HUDEP-2 (cell line): ENCODE results near the gene SMPD4.
"Not testable (repeated sequence)": the region's sequence is repeated elsewhere in the genome, so short reads cannot be mapped to it uniquely, and the experiment has no call there.

ENCODE experiments used
- DNase-seq, 76 experiments: peaks; one replicate each; lab custom pipeline; 2025; ENCODE audit not compliant: unreplicated experiment in 76 of 76; lab: John Stamatoyannopoulos, UW

The SMPD4 gene

DNA sequence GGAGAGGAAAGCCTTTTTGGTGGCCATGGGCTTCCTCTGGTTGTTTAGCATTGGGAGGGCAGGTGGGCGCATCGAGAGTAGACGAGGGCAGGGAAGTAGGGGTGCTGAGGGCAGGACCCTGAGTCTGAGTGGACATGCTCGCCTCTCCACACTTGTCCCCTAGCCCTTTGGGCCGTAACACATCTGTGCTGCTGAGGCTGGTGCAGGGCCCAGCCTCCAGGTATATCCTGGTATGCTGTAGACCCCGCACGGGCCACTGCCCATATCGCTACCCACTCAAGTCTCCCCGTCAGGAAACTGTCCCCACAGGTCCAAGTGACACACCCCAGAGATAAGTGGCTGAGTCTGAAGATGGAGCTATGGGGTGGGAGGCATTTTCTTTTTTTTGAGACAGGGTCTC is 22.8 kb downstream of the SMPD4 start:
- DNase-seq: no peak

DNA sequence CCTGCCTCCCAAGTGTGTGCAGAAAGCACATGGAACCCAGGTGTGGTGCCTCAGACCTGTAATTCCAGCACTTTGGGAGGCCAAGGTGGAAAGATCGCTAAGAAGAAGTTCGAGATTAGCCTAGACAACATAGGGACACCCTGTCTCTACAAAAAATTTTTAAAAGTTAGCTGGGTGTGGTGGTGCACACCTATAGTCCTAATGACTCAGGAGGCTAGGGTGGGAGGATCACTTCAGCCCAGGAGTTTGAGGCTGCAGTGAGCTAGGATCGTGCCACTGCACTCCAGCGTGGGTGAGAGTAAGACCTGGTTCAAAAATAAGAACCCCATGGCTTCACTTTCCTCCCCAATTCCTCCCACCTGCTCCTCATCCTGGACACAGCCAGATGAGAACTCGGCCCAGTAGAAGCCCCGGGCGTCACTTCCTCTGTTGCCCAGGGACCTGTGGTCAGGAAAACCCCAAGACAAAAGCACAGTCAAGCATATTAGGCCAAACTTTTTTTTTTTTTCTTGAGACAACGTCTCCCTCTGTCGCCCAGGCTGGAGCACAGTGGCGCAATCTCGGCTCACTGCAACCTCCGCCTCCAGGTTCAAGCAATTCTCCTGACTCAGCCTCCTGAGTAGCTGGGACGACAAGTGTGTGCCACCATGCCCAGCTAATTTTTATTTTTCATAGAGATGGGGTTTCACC is 23.4 kb downstream of the SMPD4 start:
- not testable (repeated sequence) for DNase-seq

DNA sequence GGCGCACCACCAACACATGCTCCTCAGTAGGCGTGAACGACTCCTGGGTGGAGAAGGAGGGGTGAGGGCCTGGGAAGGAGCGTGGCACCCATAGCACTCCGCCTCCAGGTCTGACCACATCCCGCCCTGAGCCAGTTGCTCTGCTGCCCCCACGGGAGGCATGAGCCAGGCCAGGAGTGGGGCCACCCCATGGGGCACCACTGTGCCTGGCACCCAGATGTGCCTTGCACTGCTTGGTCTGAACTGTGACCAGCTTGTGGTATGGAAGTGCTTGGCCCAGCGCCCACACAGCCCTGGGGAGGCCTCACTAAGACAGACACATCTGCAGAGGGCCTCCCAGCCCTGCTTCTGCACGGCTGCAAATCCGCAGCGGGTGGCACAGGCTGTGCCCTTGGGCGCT is 24.0 kb downstream of the SMPD4 start:
- DNase-seq: peak in 43 of 76 experiments; percentile 0 to 66 (median 18)

GRCh38 chr2:130156624-130157004 is 24.8 kb downstream of the SMPD4 start:
- no peak for DNase-seq

- peak in 69 of 76 experiments; percentile 4 to 84 (median 51) for DNase-seq
Observed at GRCh38 chr2:130155956-130156623, 25.3 kb downstream of the SMPD4 start.

GRCh38 chr2:130154773-130155765 is 26.3 kb downstream of the SMPD4 start:
- DNase-seq: no peak

GRCh38 chr2:130154423-130154770 is 27.0 kb downstream of the SMPD4 start:
- DNase-seq: not testable (repeated sequence)

DNA sequence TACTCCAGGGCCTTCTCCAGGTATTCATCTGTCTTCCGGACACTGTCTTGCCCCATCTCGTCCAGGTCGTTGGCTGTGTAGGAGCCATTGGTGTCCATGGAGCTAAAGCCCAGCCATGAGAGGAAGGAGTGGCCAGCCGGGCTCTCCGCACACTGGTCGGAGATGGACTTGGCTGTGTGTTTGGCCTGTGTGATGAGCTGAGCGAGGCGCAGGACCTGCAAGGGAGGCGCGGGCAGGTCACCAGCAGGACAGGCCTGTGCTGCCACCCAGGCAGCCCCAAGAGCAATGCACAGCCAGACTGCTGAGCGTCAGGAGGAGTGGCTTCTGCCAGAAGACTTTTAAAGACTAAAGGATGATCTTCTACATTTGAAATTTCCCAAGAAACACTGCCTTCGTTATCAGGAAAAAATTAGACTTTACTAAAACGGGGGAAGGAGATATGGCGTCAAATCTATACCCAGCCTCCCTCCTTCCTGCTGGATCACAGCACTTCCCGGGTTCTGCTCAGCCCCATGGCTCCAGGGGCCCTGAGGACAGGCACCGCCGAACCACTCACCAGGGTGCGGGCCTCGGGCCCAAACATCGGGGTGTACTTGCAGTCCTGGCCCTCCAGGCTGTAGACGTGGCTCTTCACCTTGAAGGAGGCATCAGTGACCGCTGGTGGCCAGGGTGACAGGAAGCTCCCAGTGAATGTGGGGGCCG is 27.5 kb downstream of the SMPD4 start:
- DNase-seq: not testable (repeated sequence)

- no peak for DNase-seq
Observed at GRCh38 chr2:130152816-130153595, 28.4 kb downstream of the SMPD4 start.

DNA sequence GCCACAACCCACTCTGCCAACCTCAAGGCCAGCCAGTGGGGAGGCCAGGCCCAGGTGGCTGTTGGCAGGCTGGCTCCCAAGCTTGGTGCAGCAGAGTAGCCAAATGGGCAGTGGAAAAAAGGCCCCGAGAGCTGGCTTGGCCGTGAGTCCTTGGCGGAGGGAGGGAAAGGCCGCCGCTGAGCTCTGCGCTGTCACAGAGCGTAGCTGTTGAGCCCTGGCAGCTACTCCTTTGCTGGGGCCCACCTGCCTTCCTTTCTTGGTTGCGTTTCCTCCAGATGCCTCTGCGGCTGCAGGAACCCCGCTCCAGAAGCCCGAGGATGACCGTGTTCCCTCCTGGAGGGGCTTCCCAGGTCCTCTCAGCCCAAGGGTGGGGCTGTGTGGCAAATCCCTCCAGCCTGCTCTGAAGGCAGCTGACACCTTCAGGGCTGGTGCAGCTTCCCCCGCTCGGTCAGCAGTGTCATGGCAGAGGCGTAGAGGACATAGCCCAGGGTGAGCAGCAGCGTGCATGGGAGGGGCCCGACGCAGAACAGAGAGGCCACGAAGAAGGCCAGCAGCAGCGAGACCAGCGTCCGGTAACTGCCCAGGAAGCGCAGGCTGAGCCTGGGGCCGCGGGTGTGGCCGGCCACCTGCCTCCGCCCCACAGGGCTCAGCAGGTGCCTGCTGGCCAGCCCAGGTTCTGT is 29.1 kb downstream of the SMPD4 start:
- not testable (repeated sequence) for DNase-seq

- DNase-seq: not testable (repeated sequence)
Observed at GRCh38 chr2:130151145-130151512, 30.3 kb downstream of the SMPD4 start.

DNA sequence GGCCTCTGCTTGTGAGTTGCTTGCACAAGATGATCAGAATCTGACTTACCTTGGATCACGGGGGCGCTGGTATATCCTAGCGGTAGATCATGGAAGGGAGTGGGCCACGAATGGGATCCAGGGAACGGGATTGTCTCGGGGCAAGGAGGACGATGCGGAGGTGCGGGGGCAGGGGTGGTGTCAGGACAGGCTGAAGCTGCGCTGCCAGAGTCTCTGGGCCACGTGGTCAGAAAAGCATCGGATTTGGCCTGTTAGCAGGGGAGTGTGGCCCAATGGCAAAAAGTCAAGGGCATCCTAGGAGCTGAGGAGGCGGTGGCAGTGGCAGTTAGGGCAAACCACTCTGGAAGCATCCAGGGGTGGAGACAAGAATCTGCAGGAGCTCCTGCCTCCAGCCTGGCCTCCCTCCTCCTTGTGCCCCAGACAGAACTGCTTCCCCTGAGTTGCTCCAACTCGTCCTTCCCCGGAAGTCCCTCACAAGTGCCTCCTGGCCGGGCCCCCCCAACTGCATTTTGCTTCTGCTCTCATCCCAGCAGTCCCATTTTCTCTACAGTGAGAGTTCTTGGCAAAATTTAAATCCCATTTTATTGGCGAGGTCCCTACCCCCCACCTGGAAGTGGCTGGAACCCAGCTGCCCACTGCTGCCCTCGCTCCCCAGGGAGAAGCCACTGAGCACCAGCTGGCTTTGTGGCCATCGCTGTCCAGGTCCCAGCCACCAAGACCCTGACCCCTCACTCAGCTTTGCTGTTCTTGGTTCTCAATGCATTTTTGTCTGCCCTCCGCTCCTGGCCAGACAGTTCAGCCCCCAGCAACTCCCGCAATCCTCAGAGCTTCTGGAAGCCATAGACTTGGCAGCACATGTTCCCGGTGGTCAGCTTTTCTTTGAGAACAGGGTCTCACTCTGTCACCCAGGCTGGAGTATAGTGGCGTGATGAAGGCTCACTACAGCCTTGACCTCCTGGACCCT is 30.9 kb downstream of the SMPD4 start:
- no peak for DNase-seq

DNA sequence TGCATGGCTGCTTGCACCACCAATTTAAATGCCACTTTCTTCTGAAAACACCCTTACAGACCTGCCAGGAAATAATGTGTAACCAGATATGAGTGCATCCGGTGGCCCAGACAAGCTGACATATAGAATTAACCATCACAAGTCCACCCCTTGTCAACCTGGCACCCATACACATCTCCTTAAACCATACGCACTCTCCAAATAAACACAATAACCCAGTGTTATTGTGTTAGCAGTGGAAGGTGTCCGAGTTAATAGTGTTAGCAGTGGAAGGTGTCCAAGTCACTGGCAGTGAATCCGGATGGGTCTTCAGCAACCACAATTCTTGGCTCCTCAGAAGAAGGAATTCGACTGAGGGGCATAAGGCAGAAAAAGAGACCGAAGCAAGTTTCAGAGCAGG is 32.9 kb downstream of the SMPD4 start:
- DNase-seq: not testable (repeated sequence)

DNA sequence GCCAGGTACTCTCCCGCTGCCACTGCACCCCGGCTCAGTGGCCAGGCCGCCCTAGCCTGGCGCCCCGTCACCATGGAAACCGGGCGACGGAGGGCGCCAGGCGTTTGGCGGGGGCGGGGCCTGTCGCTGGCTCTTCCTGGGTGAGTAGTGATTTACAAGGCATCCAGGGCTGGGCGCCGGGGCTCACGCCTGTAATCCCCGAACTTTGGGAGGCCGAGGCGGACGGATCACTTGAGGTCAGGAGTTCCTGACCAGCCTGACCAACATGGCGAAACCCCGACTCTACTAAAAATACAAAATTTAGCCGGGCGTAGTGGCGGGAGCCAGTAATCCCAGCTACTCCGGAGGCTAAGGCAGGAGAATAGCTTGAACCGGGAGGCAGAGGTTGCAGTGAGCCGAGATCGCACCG is 36.4 kb downstream of the SMPD4 start, which contains the start of gene CCDC74B:
Gene CCDC74B, minus strand, starts transcription at position 107 of the 409 bp plus-strand sequence. CDS start 116 bp downstream, outside the sequence.
- peak in 6 of 76 experiments; percentile 3 to 28 (median 10) for DNase-seq

GRCh38 chr2:130143266-130144039 is 37.9 kb downstream of the SMPD4 start:
- not testable (repeated sequence) for DNase-seq

GRCh38 chr2:130142396-130143265 is 38.8 kb downstream of the SMPD4 start:
- DNase-seq: not testable (repeated sequence)
